HCT116 (cell line): ENCODE measurements around the gene PGAM5.

Source experiments
- CTCF ChIP-seq, 3 experiments: fragments of 200-600 bp in 1 of 3; sonication (generic) in 1 of 3; IDR thresholded peaks in 2 of 3; conservative IDR thresholded peaks in 1 of 3; 2 replicates each; pipeline ENCODE4 v1.5.1; 2012 to 2017; ENCODE audit warnings: low read depth in 2 of 3, low read length in 2 of 3, antibody characterized with exemption in 1 of 3, borderline replicate concordance in 1 of 3, control low read depth in 1 of 3, mild to moderate bottlenecking in 1 of 3, mixed read lengths in 1 of 3, mixed run types in 1 of 3, moderate library complexity in 1 of 3; ENCODE audit not compliant: insufficient read depth in 1 of 3
- REST ChIP-seq: IDR thresholded peaks from 2 replicates; pipeline ENCODE4 v1.6.1; 2012; ENCODE audit warnings: low read depth

- TF ChIP-seq CTCF (IDR thresholded peaks at IDR 0.05 in 2 of 3, conservative IDR thresholded peaks at IDR 0.05 in 1 of 3; ENCODE audit: borderline replicate concordance in 1 of 3, insufficient read depth in 1 of 3, low read depth in 2 of 3, low read length in 2 of 3) = no peak
- no peak for TF ChIP-seq REST
Measured at GRCh38 chr12:132718644-132719043, 8.0 kb downstream of the PGAM5 start.
